NCI-H146 treated with DMSO at 0.1 percent for 48 hours (cell line): ENCODE data around the gene CCNG1.
"Not testable (repeated sequence)": the region's sequence is repeated elsewhere in the genome, so short reads cannot be mapped to it uniquely, and the experiment has no call there.

Experiments used
- DNase-seq: peaks from one replicate; lab custom pipeline; 2025; ENCODE audit not compliant: unreplicated experiment; lab: John Stamatoyannopoulos, UW

CCNG1 gene

DNA sequence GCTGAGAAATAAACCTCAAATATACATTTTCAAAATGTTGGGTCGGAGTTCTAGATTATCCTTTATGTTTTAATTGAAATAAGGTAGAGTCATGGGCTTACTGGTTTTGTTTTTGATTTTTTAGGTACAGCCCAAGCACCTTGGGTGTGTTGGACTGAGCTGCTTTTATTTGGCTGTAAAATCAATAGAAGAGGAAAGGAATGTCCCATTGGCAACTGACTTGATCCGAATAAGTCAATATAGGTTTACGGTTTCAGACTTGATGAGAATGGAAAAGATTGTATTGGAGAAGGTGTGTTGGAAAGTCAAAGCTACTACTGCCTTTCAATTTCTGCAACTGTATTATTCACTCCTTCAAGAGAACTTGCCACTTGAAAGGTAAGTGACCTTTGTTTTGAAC lies 3.6 kb downstream of the CCNG1 start:
- DNase-seq, result no peak

DNA sequence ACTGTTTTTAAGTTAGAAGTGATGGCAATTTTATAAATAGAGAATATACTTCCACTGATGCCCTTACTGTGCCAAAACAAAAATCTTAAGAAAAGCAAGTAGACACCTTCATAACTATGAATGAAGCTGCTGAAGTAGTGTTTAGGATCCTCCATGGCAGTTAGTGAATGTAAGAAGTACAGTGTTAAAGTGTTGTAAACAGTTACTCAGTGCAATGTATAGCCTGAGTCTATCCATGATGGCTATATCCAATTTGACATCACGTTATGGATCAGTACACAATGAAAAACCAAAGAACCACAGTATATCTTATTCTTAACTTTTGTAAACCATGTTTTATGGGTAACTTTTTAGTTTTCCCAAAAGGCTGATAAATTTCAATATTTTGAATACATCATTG lies 7.1 kb downstream of the CCNG1 start:
- no peak for DNase-seq

DNA sequence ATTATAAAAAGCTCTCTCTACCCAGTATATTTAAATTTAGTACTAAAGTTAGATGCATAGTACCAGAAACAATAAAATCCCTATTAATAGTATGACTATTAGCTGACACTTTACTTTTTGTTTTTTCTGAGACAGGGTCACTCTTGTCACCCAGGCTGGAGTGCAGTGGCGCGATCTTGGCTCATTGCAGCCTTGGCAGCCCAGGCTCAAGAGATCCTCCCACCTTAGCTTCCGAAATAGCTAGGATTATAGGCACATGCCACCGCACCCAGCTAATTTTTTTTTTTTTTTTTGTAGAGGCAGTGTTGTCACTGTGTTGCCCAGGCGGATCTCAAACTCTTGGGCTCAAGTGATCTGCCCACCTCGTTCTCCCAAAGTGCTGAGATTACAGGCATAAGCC lies 8.0 kb downstream of the CCNG1 start:
- DNase-seq, result no peak

DNA sequence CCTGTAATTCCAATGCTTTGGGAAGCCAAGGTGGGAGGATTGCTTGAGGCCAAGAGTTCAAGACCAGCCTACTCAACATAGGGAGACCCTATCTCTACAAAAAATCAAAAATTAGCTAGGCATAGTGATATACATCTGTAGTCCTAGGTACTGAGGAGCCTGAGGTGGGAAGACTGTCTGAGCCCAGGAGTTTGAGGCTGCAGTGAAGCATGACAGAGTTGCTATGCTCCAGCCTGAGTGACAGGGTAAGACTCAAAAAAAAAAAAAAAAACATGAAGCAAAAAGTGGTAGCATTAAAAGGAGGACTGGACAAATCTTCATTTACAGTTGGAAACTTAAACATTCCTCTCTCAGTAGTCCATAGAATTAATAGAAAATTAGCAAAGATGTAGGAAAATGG lies 9.8 kb downstream of the CCNG1 start:
- no peak for DNase-seq

DNA sequence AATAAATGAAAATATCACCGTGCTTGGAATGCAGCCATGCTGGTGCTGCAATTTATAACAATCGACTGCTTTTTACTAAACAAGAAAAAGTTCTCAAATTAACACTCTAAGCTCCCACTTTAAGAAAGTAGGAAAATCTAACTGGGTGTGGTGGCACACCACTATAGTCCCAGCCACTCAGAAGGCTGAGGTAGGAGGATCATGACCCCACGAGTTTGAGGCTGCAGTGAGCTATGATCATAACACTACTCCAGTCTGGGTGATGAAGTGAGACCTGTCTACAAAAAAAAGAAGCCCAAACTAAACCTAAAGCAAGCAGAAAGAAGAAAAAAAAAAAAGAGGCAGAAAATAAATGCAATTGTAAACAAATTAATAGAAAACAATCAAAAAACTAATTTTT lies 10.5 kb downstream of the CCNG1 start:
- no peak for DNase-seq

DNA sequence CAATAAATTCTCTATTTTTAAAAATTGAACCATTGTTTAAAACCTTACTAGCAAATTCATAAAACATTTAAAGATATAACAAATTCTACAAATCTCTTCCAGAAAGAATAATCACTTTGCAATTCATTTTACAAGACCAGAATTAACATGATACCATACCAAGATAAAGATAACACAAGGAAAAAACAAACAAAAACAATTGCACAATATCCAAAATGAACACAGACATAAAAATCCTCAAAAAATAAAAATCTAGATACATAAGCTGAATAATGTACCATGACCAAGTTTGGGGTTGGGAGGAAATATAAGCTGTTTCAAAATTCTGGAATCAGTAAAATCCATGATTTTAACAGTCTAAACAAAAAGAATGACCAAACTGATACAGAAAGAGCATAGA lies 11.1 kb downstream of the CCNG1 start:
- DNase-seq, result no peak

DNA sequence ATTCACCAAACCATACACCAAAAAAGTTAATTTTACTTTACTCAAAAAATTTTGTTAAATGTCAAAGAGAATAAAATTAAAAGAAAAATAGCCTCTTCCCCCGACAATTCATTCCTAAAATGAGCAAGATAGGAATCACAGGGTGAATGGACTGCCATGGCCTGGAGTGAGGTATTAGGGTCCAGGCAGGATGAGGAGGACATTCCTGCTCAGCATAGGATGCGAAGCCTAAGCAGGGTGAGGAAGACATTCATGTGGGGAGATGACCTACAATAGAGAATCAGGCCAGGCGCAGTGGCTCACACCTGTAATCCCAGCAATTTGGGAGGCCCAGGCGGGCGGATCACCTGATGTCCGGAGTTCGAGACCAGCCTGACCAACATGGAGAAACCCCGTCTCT lies 14.1 kb downstream of the CCNG1 start:
- DNase-seq, result no peak

DNA sequence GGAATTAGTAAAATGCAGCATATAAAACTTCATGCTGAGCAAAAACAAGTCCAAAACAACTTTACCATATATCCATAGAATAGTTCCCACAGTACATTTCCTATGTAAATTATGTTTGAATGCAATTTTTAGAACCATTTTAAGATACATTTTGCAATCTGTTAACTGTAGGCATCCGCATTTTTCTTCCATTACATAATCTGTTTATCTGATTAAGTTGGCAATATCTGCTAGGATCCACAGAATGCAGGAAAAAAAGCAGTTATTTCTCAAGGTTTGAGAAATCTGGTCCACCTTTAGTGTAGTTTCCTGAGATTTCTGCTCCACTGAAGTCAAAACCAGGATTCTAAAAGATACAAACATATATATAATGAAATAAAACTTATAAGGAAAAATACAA lies 16.3 kb downstream of the CCNG1 start:
- no peak for DNase-seq

DNA sequence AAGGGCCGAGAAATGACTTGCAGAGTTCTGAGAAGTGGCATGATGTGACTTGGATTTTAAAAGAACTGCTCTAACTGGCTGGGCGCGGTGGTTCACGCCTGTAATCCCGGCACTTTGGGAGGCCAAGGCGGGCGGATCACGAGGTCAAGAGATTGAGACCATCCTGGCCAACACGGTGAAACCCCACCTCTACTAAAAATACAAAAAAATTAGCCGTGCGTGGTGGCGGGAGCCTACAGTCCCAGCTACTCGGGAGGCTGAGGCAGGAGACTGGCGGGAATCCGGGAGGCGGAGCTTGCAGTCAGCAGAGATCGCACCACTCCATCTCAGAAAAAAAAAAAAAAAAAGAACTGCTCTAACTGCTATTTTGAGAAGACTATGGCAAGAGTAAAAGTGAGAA lies 18.0 kb downstream of the CCNG1 start:
- not testable (repeated sequence) for DNase-seq

DNA sequence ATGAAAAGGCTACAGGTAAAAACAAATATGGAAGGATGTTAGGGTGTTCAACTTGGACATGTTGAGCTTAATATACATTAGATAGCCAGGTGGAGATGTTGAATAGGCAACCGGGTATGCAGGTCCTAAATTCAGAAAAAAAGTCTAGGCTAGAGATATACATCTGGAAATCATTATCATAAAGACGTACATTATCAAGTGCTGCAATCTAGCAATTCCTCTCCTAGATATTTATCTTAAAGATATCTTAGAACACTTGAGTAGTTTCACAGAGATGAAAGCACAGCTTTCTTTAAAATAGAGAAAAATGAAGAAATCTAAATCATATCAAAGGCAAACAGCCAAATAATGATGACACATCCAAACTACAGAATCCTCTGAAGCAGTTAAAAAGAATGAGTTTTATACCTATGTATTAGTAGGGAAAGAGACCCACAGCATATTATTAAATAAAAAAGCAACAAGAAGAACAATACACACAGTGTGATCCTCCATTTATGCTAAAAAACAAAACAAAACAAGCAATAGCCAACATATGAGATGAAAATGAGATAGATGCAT lies 18.7 kb downstream of the CCNG1 start:
- DNase-seq, result no peak

DNA sequence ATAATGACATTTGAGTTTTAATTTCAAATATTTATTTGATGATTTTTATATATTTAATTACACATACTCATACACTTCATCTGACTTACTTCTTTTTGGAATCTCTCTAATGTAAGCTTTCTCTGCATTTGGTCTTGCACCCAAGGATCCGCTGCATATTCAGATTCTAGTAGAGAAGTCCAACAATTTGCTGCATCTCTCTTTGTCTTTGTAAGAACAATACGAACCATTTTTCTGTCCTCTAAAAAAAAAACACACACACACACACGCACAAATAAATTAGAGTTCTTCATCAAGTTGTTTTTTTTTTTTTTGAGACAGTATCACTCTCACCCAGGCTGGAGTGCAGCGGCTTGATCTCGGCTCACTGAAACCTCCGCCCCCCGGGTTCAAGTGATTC lies 19.4 kb downstream of the CCNG1 start:
- DNase-seq, result no peak

DNA sequence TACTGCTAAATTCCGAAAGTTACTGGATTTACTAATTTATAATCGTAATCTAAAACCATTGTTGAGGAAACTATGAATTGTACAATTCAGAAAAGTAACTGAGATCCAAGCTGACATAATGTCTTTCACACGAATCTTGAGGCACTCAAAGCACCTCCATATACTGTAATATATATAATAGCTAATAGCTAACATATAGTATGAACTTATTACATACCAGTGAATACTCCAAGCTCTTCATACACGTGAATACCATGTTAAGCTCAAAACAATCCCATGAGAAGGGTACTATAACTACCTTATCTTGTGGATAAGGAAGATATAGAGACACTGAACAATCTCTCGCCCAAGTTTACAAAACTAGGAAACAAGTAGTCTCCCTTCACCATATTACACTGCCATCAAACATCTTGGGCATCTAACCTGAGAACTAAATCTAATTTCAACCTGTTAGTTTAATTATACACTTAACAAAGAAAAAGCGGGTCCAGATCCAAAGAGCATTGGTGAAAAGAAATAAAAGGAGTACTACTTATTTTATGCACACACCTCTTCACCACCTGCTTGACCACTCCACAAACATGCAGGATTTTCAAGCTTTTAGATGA lies 21.5 kb downstream of the CCNG1 start:
- DNase-seq, result no peak

DNA sequence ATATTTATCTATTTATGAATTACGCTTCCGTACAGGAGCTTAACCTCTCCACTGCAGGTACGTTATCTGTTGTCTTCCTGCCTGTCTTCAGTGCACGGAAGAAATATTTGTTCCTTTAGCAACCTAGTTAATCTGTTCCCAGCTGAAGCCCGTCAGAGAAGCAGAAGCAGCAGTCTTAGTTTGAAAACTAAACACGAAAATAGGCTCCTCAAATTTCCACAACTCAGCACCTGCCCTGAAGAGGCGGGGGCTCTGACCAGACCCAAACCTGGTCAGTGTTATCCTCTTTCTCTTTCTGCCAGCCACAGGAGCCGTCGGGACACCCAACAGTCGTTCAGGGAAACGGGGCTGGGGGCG lies 22.0 kb downstream of the CCNG1 start:
- peak; percentile 52 for DNase-seq

DNA sequence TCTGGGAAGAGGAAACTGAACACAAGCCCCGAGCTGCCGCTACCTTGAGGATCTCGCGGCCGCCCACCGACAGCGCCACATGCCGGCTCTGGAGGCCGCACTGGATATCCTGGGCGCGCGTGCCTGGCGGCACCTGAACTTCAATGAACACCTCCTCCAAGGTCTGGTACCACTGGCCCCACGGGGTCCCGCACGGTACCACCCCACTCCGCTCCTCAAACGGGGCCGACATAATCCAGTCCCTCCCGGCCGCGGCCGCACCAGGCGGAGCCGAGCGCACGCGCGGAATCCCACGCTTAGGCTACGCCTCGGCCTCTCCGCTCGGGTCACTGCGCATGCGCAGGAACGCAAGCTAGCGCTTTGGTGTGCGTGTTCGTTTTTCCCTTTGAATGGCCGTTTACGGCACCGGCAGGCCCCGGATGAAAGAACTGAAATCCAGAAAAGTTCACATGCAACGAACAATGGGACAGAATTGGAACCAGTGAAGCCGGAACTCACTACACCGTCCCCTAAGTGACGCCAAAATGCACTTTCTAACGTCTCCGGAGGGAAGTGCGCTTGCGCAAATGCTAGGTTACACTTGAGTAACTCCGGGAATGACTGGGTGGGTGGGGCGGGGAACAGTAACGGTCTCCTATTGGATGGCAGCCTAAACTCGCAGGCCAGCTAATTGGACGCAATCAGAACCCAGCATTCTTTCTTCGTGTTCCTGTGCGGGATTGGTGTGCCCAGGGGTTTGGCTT lies 22.6 kb downstream of the CCNG1 start, which contains the start of gene NUDCD2:
NUDCD2 (minus strand) TSS at position 284 of the 743 bp plus-strand sequence; CDS start at position 232, 52 bp downstream.
- DNase-seq, result peak; percentile 89

DNA sequence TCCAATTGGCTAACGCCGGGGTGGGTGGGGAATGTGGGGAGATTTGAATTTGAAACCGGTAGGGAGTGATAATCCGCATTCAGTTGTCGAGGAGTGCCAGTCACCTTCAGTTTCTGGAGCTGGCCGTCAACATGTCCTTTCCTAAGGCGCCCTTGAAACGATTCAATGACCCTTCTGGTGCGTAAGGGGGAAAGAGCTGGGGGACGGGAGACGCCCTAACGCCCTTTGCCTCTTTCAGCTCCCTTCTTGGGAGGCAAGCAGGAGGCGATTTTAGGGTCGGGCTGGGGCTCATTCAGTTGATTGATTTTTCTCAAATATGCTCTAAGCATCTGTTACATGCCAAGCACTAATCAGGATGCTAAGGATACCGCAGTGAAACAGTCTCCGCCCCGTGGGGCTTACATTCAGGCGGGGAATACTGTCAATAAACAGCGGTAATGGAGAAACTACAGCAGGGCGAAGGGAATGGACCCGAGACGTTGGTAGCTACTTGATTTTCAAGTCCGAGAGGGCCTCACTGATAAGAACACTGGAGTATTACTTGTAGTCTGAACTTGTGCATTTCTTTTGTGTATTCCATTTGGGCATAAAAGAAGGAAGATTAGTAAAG lies 23.3 kb downstream of the CCNG1 start, which contains the start of gene HMMR:
HMMR (plus strand) TSS at position 71 of the 610 bp plus-strand sequence; CDS start at position 132, 61 bp downstream.
- peak; percentile 40 for DNase-seq

DNA sequence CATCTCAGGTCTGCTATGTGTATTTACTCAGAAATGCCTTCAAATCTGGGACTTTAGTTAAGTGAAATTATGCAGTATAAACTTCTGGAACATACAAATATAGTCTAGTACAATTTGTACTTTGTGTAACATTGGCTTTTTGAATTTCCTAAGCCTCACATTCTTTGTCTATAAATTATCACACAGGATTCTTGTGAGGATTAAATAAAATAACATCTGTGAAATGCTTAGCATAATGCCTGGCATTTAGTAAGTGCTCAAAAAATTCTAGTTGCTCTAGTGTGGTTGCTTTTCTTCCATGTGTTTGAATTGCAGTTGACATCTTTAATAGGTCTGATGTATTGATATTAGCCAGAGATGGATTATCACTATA lies 25.7 kb downstream of the CCNG1 start:
- no peak for DNase-seq

DNA sequence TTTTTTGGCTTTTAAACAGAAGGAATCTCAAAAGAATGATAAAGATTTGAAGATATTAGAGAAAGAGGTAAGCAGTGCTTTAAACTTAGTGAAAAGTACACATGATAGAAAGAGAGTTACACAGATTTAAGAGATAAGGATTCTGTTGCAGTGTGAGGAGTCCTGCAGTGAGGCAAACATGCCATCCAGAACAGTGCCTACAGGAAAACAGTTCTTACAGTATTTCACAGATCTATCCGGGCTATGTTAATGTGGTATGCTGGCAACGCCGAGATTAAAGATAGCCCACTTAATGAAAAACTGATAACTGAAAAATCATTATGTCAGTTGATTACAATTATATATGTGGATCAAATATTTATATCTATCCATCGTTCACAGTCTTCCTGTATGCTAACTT lies 30.3 kb downstream of the CCNG1 start:
- DNase-seq, result no peak

DNA sequence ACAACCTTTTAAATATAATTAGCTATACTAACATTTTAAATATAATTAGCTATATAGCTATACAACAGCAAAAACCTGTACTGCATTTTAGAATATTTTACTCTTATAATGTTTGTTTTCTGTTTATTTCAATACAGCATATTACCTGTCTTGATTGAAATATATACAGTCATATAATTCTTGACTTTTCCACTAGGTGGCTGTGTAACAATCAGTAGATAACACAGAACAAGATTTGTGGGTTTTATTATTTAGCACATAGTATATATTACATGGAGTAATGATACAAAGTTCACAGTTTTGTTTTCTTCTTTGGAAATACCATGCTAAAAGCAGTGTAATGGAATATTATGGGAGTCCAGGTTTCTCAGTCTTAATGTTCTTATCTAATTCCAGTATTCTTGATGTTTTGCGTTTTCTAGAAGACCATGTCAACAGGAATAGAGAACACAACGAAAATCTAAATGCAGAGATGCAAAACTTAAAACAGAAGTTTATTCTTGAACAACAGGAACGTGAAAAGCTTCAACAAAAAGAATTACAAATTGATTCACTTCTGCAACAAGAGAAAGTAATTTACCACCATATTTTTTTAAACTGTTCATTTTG lies 36.3 kb downstream of the CCNG1 start:
- DNase-seq, result no peak

DNA sequence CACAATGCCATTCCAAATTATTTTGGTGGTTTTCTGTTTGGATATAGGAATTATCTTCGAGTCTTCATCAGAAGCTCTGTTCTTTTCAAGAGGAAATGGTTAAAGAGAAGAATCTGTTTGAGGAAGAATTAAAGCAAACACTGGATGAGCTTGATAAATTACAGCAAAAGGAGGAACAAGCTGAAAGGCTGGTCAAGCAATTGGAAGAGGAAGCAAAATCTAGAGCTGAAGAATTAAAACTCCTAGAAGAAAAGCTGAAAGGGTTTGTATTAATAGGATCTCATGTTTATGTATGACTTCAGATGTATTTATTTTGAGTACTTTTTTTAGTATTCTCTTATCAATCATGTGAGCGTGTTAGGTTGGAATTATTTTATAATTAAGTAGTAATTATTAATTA lies 38.0 kb downstream of the CCNG1 start:
- no peak for DNase-seq

DNA sequence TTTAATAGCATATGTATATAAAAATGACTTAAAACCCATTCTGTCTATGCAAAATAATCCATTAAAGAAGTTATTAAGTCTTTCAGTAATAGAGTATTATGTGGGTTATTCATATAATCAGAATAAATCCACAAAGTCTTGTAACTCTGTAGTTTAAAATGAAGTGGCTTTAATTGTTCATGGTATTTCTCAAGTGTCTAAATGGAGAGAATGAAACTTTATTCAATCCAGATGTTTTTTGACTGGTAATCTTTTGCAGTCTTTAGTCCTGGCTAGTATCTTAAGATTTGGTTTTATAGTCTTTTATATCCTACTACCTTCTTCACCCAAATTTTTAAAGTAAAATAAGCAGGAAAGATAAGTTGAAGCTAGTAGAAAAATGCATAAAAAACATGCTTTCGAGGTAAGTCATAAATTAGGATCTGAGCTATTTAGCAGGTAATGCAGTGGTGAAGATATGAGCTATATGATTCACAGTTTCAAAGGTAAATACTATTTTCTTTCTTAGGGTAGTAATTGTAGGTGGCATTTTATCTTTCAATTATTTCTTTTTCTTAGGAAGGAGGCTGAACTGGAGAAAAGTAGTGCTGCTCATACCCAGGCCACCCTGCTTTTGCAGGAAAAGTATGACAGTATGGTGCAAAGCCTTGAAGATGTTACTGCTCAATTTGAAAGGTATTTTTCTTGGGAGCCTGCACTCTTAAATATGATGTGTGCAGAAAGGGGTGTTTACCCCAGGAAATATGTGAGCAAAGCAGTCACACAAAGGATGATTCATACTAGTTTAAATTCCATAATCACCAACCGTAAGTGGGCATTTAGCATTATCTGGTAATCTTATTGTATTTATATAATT lies 41.0 kb downstream of the CCNG1 start:
- no peak for DNase-seq

DNA sequence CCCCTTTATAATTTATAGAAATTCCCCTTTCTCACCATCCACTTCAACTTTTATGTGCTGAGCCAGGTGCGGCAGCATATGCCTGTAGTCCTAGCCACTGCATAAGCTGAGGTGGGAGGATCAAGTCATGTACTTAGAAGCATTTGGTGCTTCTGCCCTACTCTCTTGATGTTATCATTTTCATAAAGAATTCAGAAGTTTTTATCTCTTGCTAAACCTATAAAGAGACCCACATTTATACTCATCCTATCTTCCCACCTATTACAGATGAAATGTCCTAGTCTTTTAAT lies 41.5 kb downstream of the CCNG1 start:
- no peak for DNase-seq
